OCI-LY7 (cell line): Measurements from ENCODE around the gene TCFL5.

Source experiments
- EZH2phosphoT487 ChIP-seq: fragments of 200-600 bp; sonication (generic); IDR thresholded peaks from 2 replicates; pipeline ENCODE4 v1.6.1; 2018; ENCODE audit warnings: low read depth, borderline replicate concordance, mild to moderate bottlenecking, mixed run types, antibody characterized with exemption, low read length, moderate library complexity, mixed read lengths
- TF ChIP-seq, protein P1 (sequence below): fragments of 200-600 bp; sonication (generic); conservative IDR thresholded peaks from 2 replicates; pipeline ENCODE4 v1.5.1; 2014; ENCODE audit warnings: mild to moderate bottlenecking, antibody characterized with exemption, low read length, moderate library complexity, mixed read lengths

DNA sequence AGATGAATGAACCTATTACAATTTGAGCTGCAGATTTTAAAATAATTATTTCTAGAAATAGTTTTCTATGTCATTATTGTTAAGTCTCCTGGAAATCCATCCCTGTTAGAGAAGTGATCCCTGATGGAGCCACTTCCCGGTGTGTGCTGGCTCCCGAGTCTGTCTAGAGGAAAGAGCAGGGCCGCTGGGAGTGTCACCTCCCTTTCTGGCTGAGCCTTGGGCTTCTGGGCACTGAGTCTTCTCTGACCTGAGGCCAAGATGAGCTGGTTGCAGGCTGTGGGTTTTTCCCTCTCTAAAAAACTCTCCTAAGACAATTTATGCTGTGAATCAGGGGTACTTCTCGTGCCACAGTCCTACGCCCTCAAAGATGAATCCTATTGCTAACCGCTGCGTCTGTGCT, 28.8 kb upstream of the TCFL5 start:
- TF ChIP-seq EZH2phosphoT487, result no peak
- TF ChIP-seq, protein P1, sequence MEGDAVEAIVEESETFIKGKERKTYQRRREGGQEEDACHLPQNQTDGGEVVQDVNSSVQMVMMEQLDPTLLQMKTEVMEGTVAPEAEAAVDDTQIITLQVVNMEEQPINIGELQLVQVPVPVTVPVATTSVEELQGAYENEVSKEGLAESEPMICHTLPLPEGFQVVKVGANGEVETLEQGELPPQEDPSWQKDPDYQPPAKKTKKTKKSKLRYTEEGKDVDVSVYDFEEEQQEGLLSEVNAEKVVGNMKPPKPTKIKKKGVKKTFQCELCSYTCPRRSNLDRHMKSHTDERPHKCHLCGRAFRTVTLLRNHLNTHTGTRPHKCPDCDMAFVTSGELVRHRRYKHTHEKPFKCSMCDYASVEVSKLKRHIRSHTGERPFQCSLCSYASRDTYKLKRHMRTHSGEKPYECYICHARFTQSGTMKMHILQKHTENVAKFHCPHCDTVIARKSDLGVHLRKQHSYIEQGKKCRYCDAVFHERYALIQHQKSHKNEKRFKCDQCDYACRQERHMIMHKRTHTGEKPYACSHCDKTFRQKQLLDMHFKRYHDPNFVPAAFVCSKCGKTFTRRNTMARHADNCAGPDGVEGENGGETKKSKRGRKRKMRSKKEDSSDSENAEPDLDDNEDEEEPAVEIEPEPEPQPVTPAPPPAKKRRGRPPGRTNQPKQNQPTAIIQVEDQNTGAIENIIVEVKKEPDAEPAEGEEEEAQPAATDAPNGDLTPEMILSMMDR, result no peak
